ENCODE results near the gene SERGEF. TPM values are rescaled to one million over a fixed set of nuclear protein-coding genes. Genes with fewer than 3 reads are reported as not detected.

Gene SERGEF
- total RNA-seq, 1 experiment from 2014 or later, result 26.1 TPM

- no peak for TF ChIP-seq CTCF (IDR thresholded peaks at IDR 0.05; ENCODE audit: unreplicated experiment)
- DNase-seq (ENCODE audit: unreplicated experiment), result no peak
- BruUV-seq (replicated peaks), result no TSS peak
- ChIA-PET POLR2A (no interaction called here), CTCF (no interaction called here)
- intact Hi-C loops (cut with micrococcal nuclease), result no loop called here
- no peak overlapping the region for H3K4me3 Mint-ChIP-seq (ENCODE audit: unreplicated experiment)
- H3K36me3 Mint-ChIP-seq (ENCODE audit: insufficient read depth, unreplicated experiment), result no peaks in the 10 kb centered on the region
- no peaks in the 10 kb centered on the region for H3K27me3 Mint-ChIP-seq (ENCODE audit: insufficient read depth, unreplicated experiment)
- no peak overlapping the region for H3K27ac Mint-ChIP-seq (ENCODE audit: low read depth, unreplicated experiment)
- peaks cover 15% of the 10 kb centered on the region for H3K4me1 Mint-ChIP-seq (ENCODE audit: insufficient read depth, unreplicated experiment)
- no peaks in the 10 kb centered on the region for H3K9me3 Mint-ChIP-seq (ENCODE audit: unreplicated experiment)
These were observed 202.8 kb downstream of the SERGEF start for GRCh38 chr11:17810041-17810440.

GRCh38 chr11:17807034-17807433 lies 205.8 kb downstream of the SERGEF start:
- H3K27ac Mint-ChIP-seq (ENCODE audit: low read depth, unreplicated experiment), result no peak overlapping the region

GRCh38 chr11:17805873-17806272 lies 207.0 kb downstream of the SERGEF start:
- H3K9me3 Mint-ChIP-seq (ENCODE audit: unreplicated experiment), result no peaks in the 10 kb centered on the region
- no peaks in the 10 kb centered on the region for H3K36me3 Mint-ChIP-seq (ENCODE audit: insufficient read depth, unreplicated experiment)
- ChIA-PET POLR2A (no interaction called here), CTCF (interaction anchor here (0.7 to 1.3 kb wide), 6 partner anchors 23 to 173 kb away, joined by 3 to 5 read pairs (median 3); no protein-coding TSS in a partner anchor)
- DNase-seq (ENCODE audit: unreplicated experiment), result no peak
- no peaks in the 10 kb centered on the region for H3K4me1 Mint-ChIP-seq (ENCODE audit: insufficient read depth, unreplicated experiment)
- intact Hi-C loops (cut with micrococcal nuclease), result no loop called here
- BruUV-seq (replicated peaks), result no TSS peak
- TF ChIP-seq CTCF (IDR thresholded peaks at IDR 0.05; ENCODE audit: unreplicated experiment), result no peak
- no peaks in the 10 kb centered on the region for H3K27me3 Mint-ChIP-seq (ENCODE audit: insufficient read depth, unreplicated experiment)
- H3K4me3 Mint-ChIP-seq (ENCODE audit: unreplicated experiment), result no peak overlapping the region
- H3K27ac Mint-ChIP-seq (ENCODE audit: low read depth, unreplicated experiment), result no peak overlapping the region

More at GRCh38 chr11:17807034-17807433, 205.8 kb downstream of the SERGEF start:
- CTCF ChIA-PET, result interaction anchor here (0.9 to 1.2 kb wide), 3 partner anchors 10 to 57 kb away, joined by 3 to 4 read pairs (median 4); no protein-coding TSS in a partner anchor
- Mint-ChIP-seq H3K36me3 (ENCODE audit: insufficient read depth, unreplicated experiment) (no peaks in the 10 kb centered on the region), H3K4me3 (ENCODE audit: unreplicated experiment) (no peak overlapping the region), H3K27me3 (ENCODE audit: insufficient read depth, unreplicated experiment) (no peaks in the 10 kb centered on the region), H3K4me1 (ENCODE audit: insufficient read depth, unreplicated experiment) (no peaks in the 10 kb centered on the region), H3K9me3 (ENCODE audit: unreplicated experiment) (no peaks in the 10 kb centered on the region)
- intact Hi-C loops (cut with micrococcal nuclease), result no loop called here
- POLR2A ChIA-PET, result no interaction called here
- no peak for TF ChIP-seq CTCF (IDR thresholded peaks at IDR 0.05; ENCODE audit: unreplicated experiment)
- no peak for DNase-seq (ENCODE audit: unreplicated experiment)
- BruUV-seq (replicated peaks), result no TSS peak

- no peak for DNase-seq (ENCODE audit: unreplicated experiment)
- H3K4me1 Mint-ChIP-seq (ENCODE audit: insufficient read depth, unreplicated experiment), result peaks cover 5% of the 10 kb centered on the region
- no peaks in the 10 kb centered on the region for H3K9me3 Mint-ChIP-seq (ENCODE audit: unreplicated experiment)
- no peak for TF ChIP-seq CTCF (IDR thresholded peaks at IDR 0.05; ENCODE audit: unreplicated experiment)
- H3K4me3 Mint-ChIP-seq (ENCODE audit: unreplicated experiment), result no peak overlapping the region
- H3K27me3 Mint-ChIP-seq (ENCODE audit: insufficient read depth, unreplicated experiment), result no peaks in the 10 kb centered on the region
- intact Hi-C loops (cut with micrococcal nuclease), result no loop called here
- ChIA-PET POLR2A (no interaction called here), CTCF (interaction anchor here (0.5 to 1.3 kb wide), 3 partner anchors 23 to 60 kb away, joined by 3 to 5 read pairs (median 3); no protein-coding TSS in a partner anchor)
- BruUV-seq (replicated peaks), result no TSS peak
- H3K36me3 Mint-ChIP-seq (ENCODE audit: insufficient read depth, unreplicated experiment), result no peaks in the 10 kb centered on the region
- H3K27ac Mint-ChIP-seq (ENCODE audit: low read depth, unreplicated experiment), result no peak overlapping the region
These were observed 207.8 kb downstream of the SERGEF start for GRCh38 chr11:17805043-17805442.
